Dermis microvascular lymphatic vessel endothelial cell (primary cell): ENCODE data around the gene AKAP12. TPM values are rescaled to one million over a fixed set of nuclear protein-coding genes. Genes with fewer than 3 reads are reported as not detected.

ENCODE experiments used
- DNase-seq, 2 donors: peaks; one replicate each; pipeline versions ENCODE4 v3.0.0 to v3.0.0-alpha.2; 2010; ENCODE audit warnings: low read depth in 2 of 2
- total RNA-seq: library from RNA; depleted of rRNA; stranded (reverse); fragments of >200 nt; gene quantifications from 2 replicates; pipeline ENCODE4 v1.2.1, GENCODE V29; 2014

The AKAP12 gene
- total RNA-seq, 1 donor from 2014 or later: 314 TPM

DNA sequence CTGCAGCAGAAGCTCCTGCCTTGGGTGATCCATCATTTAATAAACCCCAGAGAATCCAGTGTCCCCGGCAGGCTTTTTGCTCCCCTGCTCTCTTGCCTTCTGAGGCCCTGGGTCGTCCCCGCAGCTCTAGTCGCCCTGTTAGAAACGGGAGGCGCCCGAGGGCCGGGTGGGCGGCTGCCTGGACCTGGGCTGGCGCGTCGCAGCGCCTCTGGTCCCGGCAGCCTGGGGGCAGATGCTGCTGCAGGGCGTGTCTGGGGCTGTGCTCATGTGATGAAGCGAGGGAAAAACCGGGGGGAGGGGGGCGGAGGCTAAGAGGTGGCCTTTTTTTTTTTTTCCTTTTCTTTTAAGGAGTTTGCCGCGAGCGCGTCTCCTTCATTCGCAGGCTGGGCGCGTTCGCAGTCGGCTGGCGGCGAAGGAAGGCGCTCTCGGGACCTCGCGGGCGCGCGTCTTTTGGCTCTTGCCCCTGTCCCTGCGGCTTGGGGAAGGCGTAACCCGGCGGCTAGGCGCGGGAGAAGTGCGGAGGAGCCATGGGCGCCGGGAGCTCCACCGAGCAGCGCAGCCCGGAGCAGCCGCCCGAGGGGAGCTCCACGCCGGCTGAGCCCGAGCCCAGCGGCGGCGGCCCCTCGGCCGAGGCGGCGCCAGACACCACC, 394 bp downstream of the AKAP12 start:
- DNase-seq: peak; percentile 56 to 85

DNA sequence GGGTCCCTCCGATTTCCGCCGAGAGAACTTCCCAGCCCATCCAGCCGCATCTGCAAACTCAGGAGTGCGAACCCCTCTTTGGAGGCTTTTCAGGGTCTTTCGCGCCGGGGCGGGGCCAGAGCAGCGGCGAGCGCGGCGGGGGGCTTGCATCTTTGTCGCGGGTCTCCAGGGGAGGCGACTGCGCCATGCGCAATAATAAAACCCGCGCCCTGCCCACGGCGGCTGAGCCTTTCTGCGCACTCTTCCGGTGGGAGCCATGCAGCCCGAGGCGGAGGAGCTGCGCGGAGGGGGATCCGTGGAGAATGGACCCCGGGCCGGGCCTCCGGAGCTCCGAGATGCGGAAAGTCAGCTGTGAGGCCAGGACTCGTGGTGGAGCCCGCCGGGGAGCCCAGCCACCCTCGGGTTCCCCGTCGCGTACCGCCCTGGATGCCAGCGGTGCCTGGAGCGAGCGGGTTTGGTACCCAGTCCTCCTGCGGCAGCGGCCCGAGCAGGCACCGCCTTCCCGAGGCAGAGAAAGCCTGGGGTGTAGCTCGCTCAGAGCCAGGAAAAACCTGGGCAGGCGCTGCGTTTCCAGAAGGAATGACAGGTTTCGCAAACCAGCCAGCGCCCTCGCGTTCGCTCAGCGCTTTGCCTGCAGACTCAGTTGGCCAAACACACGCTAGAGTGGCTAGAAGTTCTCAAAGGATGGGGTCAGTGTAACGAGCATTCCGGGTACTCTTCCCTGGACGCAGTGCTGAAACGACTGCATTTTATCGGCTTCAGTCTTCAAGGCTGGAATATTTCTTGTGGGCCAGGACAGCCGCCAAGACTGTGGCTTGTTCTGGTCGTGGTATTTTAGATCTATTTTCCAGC, 1.2 kb downstream of the AKAP12 start:
- peak; percentile 28 to 61 for DNase-seq

DNA sequence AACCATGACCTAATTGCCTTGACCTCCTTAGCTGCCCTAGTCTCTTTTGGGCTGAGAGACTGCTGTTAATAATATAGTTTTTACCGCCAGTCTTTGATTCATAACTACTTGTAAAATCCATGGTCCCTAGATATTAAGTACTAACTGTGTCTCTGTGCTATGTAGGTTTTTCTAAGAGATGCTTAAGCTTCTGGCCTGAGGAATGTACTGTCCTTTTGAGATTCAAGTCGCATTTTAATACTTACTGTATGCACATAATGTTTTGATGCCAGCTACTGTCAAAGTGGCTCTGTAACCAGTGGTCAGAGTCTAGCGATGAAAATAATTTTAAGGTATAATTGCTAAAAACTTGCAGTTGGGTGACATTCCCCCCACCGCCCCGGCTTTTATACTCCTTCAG, 2.1 kb downstream of the AKAP12 start:
- DNase-seq: no peak

DNA sequence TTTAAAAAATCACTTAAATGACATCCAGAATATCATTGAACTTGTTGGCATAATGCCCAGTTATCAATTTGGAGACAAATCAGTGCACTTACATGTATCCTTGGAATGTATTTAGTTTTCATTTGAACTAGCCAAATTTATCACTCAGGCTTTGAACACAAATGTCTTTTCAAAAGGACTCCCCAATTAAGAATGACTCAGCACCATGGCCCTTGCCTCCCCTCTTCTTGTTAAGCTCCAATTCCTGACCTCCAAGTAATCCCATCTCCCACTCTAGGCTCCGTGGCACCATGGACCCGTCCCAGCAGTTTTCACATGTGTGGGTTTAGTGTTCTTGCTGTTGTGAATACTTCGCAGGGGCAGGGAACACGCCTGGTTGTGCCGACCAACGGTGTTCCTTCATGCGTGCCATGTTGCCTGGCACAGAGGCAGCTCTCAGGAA, 2.7 kb downstream of the AKAP12 start:
- no peak for DNase-seq

DNA sequence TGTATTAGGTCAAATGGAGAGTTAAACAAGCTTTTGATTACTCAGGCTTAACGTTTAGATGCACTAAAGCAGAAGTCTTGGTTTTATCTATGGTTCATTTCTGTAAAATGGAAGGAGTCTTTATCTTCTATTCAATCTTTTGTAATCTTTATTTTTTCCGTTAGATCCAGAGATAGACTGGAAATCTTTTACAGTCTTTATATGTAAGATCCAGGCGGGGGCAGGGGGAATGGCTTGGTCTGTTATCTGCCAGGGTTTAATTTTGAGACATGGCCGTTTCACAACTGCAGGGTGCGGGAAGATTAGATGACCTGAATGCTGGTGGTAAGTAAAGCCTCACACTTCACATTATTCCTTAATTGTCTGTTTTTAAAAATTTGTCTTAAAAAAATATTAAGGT, 3.7 kb downstream of the AKAP12 start:
- DNase-seq: no peak

DNA sequence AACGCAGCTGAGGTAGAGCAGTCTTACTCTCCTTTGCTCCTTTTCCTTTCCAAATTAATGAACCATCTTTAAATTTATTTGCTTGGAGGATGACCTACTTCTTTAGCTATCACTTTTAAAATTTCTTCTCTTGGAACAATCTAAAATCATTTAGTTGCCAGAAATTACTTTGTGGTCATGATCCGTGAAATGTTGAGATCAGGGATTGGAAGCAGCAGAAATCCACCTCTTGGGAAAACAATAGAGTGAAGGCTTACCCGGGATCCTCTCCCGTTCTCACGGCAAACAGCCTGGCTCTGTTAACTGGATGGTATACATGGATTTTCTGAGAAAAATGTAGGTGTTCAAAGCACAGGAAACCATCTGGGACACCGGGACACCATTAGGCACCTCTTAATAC, 7.7 kb downstream of the AKAP12 start:
- no peak for DNase-seq

DNA sequence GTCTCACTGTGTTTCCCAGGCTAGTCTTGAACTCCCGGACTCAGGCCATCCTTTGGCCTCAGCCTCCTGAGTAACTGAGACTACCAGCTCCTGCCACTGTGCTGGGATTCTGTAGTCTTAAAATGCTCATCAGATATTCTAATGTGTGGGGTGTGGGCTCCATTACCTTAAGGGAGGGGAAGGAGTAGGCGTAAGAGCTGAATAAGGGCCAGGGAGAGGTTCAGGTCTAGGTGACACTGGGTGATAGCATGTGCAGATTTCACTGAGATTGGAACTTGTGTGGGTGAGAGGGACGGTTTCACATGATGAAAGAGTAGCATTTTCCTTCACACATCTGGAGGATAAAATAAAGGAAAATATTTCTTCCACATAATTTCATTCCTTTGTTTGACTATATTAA, 8.5 kb downstream of the AKAP12 start:
- DNase-seq: no peak

DNA sequence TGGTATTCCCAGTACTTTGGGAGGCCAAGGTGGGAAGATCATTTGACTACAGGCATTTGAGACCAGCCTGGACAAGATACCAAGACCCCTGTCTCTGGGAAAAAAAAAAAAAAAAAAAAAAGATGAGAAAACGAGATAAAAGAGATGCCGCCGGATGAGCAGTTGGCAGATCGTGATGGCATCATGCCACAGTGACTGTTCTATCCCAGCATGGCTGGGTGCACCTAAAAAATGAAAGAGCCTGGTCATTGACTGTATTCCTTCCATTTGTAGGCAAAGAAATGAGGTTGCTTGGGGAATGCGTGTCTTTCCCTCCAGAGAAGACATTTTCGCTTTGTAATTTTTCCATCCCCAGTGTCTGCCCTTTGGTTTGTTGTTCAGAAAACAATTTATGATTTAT, 12.9 kb downstream of the AKAP12 start:
- no peak for DNase-seq

DNA sequence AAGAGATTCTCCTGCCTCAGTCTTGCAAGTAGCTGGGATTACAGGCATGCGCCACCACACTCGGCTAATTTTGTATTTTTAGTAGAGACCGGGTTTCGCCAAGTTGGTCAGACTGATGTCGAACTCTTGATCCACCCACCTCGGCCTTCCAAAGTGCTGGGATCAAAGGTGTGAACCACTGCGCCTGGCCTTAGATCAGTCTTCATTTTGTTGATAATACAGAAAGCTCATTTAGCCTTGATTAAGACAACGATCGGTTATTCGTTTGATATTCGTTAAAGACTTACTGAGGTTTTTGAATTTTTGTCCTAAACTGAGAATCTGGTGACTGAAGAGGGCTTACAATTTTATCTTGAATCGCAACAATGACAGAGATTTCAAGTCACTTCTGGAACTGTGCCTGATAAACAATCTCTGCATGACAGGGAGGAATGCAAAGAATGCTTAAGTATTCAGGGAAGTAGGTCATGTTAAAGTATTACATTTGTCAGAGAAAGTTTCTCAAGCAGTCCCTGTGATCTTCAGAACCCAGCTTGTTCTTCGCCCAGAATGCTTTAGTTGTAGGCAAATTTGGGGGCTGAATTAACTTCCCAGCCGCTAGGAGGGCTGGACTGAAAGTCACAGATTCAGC, 14.8 kb downstream of the AKAP12 start:
- peak in 1 of 2 donors; percentile 44 for DNase-seq

DNA sequence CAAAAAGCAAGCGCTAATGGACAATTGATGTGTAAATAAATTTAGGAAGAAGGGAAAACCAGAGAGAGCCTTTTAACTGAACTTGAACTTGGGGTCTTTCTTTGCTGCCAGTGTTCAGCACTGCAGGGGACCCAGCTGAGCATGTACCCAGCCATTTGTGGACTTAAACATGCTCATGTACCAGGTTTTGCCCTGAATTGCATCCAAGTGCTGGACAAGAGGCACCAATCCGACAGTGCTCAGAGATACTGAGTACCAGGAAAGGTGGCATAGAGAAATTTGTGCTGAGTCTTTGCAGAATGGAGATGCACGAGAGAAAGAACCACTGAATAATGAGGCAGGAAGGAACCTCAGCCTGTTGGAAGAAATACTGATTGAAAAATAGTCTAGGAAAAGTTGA, 16.0 kb downstream of the AKAP12 start:
- DNase-seq: no peak

DNA sequence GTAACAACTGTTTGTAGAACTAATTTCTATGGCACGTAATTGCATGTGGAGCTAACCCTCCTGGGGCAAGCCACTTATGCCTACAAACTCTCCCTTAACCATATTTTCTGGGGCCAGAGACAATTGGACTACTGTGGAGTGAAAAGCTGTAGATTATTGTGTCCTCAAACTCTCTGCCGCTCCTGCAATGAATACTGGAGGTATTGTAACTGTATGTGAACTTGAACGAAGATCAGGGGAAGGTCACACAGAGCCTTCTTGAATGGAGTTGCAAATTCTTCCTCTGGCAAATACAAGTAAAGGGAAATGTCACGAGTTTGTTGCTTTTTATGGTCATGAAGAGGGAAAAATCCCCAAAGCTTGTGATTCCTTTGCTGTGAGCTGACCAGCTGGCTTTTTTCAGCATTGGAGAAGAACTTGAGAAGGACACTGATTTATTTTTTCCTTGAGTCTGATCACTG, 18.2 kb downstream of the AKAP12 start:
- no peak for DNase-seq

DNA sequence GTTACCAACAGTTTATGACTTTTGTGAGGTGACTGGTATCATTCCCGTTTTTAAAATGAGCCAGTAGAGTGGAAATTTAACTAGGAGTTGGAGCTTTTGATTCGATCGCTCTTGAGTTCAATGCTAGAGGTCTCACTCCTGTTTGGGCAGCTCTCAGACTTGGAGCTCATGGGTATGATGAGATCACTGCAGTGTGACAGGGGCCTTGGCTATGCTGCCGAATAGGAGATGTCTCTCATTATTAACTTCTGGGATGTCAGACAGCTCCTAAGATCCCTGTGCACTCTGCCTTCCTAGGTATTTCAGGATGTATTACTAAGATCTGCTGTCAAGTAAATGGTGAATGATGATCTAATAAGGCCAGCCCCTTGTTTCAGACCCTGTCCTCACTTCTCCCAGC, 20.4 kb downstream of the AKAP12 start:
- DNase-seq: no peak

DNA sequence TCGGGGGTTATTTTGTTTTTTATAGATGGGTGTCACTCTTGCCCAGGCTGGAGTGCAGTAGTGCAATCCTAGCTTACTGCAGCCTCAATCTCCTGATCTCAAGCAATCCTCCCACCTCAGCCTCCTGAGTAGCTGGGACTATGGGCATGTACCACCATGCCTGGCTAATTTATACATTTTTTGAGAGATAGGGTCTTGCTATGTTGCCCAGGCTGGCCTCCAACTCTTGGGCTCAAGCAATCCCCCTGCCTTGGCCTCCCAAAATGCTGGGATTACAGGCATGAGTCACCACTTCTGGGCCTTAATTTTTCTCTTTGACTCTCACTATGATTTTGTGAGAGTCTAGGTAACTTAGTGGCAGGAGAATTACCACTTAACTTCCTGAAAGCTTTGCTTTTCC, 23.3 kb downstream of the AKAP12 start:
- DNase-seq: no peak

DNA sequence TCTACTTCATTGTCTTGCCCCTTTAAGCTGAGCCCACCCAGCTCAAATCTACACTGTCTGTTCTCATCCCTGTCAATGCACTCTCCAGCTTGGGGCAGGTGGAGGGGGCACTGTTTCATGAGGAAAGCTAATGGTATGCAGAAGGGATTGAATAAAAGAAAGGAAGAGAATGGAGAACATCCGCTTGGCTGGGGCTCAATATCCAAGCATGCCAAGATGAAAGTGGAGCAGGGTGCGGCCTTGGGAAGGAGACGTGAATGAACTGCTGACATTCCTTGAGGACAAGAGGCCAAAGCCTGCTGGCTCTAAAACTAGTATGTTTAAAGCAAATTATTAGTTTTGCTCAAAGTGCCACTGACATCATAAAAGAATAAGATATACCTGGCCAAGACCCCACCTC, 24.2 kb downstream of the AKAP12 start:
- DNase-seq: no peak

DNA sequence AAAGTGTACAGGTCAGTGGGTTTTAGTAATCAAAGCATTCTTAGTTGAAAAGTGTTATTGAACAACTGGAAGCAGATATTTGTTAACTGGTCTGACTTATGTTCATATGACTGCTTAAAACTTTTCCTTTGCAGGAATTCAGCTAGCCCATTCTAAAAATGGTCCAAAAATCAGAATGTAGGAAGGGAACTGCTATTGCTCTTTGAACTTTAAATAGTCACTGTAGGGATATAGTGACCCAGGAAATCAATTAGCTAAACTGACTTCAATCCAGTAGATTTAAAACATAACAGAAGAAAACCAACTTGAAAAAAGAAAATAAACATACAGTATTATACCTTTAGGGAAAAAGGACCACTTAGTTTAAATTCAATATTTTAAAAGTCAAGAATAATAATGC, 25.5 kb downstream of the AKAP12 start:
- no peak for DNase-seq

DNA sequence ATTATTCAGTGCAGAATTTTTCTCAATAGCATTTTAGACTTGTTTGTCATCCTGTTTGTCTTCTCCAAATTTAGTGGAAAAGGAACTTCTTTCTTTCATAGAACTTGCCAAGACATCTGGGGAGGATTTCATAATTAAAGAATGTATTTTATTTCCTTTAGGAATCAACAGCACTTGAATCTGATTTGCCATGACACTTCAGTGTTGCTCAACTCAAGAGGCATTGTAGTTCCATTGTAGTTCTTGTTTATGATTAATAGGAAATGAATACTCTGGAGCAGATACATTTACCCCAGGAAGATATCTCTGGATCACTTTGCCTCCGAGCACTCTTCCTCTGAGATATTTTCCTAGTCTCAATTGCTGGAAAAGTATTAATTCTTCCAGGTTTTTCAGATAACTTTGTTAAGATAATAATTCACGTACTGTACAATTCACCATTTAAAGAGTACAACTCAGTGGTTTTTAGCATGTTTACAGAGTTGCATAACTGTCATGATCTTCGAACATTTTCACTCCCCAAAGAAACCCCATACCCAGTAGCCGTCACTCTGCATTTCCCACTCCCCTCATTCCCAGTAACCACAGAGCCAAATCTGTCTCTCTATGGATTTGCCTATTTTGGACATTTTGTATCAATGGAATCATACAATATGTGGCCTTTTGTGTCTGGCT, 29.7 kb downstream of the AKAP12 start:
- DNase-seq: peak in 1 of 2 donors; percentile 71

DNA sequence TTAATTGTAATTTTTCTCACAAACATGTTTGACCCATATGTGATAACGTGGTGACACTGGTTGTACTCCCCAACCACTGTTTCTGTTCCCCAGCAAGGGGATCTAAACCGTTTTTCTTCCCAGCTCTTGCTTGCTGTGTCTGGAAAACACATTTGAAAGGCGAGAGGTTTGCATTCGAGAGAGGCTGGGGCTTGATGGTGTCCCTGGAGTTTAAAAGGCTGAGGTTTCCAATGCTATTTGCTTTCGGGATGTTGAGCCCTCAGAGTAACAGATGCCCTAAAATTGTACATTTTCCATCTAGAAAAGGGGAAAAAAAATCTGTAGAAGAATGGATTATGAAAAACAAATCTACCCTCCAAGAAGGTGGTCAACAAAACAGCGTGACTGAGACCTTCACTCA, 35.4 kb downstream of the AKAP12 start:
- DNase-seq: no peak

DNA sequence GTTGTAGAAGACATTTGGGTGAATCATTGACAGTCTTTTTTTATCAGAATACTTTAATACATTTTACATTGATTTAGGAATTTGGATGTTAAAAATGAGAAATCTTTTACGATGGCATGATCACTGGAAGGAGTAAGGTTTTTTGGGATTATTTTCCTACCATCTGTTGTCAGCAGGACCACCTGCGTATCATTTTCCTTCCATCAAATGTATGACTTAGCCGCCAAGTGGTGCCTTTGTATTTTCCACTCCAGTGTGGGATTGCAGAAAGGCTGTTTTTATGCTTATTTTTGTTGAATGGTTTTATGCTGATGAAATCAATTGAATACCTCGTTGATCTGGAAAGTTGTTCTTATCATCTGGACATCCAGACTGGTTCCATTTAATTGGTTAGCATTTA, 35.8 kb downstream of the AKAP12 start:
- DNase-seq: no peak

DNA sequence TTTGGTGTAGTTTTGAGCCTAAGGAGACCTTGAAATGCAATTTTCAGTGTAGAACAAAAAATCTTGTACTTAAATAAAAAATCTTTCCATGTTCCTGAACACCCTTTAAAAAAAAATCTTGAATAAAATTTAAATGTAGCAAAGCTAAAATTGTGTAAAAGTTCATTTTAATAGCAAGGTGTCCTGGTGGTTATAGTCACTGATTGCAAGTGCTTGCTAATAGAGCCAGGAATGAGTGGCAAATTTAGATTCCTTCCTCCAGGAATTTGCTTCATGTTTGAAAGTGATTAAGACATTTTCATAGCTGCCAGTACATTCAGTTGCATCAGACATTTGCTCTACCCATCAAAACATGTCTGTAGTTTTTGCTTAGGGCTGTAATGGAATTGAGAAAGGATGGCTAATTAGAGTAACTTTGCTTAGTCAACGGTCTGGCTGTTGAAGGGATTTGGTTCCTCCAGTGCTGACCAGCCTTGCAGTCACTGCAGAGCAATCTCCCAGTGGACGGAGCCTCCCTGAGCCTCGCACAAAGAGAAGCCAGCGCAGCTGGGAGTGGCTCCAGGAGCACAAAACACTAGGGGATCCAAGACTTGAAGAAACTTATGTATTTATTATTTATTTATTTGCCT, 36.5 kb downstream of the AKAP12 start:
- no peak for DNase-seq

DNA sequence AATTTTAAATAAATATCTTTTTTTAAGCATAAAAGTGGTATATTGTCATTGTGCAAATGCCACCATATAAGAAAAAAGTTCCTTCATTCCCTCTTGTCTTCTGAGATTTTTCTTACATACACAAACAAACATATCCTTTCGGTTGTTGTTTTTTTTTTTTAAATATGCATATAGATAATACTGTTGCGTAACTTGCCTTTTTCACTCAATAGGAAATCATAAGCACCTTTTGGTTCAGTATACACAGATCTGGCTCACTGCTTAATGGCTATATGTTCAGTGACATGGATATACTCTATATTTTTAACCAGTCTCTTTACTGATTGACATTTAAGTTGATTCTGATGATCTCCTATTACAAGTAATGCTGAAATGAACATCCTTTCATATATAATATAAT, 40.1 kb downstream of the AKAP12 start:
- DNase-seq: no peak

DNA sequence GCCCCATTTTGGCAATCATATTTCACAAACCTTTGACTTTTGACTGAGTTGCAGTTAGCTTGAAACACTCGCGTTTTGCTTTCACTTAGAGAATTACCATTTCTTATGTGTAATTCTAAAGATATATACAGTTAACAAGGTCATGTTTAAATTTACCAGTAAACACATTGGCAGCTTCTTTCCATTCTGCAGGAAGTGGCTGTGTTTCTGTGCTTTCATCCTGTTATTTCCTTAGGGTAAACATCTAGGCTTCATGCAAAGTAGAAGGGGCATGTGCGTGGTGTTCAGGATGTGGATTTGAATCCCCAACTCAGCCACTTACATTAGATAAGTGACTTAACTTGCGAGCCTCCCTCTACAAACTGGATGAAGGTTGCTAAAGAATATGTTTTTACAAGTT, 41.1 kb downstream of the AKAP12 start:
- no peak for DNase-seq

DNA sequence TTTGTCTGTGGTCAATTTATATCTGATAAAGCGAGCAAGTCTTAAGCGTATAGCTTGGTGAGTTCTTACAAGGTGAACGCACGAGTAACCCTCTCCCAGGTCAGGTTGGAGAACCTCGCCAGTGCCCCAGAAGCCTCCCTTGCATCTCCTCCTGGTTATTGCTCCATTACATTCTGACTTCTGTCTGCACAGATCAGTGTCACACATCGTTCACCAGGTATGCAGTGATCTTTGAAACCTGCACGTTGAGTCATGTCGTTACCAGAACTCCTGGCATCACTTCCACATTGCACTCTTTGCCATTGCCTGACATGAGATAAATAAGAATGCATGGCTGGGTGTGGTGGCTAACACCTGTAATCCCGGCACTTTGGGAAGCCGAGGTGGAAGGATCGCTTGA, 44.2 kb downstream of the AKAP12 start:
- no peak for DNase-seq
